GM12892 (cell line): ENCODE results near the gene GPR137.

Experiments
- POLR2A ChIP-seq: IDR thresholded peaks from 2 replicates; pipeline ENCODE4 v1.6.1; 2011; ENCODE audit warnings: low read depth, low read length, control low read depth
- TAF1 ChIP-seq: IDR thresholded peaks from 2 replicates; pipeline ENCODE4 v1.6.1; 2011; ENCODE audit warnings: low read depth, mild to moderate bottlenecking, control low read depth, low read length, borderline replicate concordance

DNA sequence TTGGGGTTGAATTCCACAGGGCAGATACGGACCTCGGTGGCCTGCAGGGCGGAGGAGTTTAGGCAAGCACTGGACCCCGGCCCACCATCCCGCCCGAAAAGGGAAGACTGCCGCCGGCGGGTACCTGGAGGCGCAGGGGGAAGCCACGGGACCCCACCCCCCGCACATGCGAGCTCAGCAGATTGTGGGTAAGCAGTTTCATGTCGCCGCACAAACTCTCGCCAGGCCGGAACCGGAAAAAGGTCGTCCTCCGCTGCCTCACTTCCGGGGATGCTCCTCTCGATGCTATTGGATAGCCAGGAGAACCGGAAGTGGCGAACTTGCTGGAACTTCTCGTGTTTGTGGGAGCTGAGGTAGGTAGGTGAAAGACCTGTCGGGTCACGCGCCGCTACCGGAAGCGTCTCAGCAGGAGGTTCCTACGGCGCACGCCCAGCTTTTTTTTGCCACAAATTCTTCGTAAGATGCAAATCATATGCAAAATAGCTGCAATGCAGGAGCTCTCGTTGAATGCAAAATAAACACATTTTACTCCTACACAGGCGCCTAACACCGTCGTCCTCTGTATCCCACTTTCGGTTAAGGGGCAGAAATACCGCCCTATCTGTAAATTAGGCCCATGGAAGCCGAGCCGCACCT is 31.8 kb downstream of the GPR137 start, which contains the start of gene TRMT112:
- TF ChIP-seq POLR2A (peak; percentile 89), TAF1 (peak; percentile 74)
